Measurements from ENCODE around the gene COPE.

- TF ChIP-seq EZH2phosphoT487 (IDR thresholded peaks at IDR 0.05; ENCODE audit: insufficient read depth, low read depth) = no peak
- no peak for TF ChIP-seq EZH2 (IDR thresholded peaks at IDR 0.05; ENCODE audit: insufficient read depth, poor library complexity, severe bottlenecking)
Measured at GRCh38 chr19:18921593-18921992, 2.4 kb upstream of the COPE start.

Data from GM23248 (cell line).